Neural crest cell (in vitro differentiated cells): Measurements from ENCODE around the gene SH3GL2. TPM values are rescaled to one million over a fixed set of nuclear protein-coding genes. Genes with fewer than 3 reads are reported as not detected.

Experiments used
- DNase-seq: peaks from one replicate; pipeline ENCODE4 v3.0.0; 2021; ENCODE audit warnings: low read depth, mixed read lengths, low spot score
- H3K27ac Mint-ChIP-seq: one replicate; pipeline ENCODE4 v1.8.0; 2021; ENCODE audit warnings: mild to moderate bottlenecking, mixed read lengths; ENCODE audit not compliant: unreplicated experiment
- H3K27me3 Mint-ChIP-seq: 2 replicates; pipeline ENCODE4 v1.8.0; 2021; ENCODE audit warnings: low read depth, mild to moderate bottlenecking, mixed read lengths
- H3K36me3 Mint-ChIP-seq: 2 replicates; pipeline ENCODE4 v1.8.0; 2021; ENCODE audit warnings: low read depth, mild to moderate bottlenecking, mixed read lengths
- H3K4me1 Mint-ChIP-seq: 2 replicates; pipeline ENCODE4 v1.8.0; 2021; ENCODE audit warnings: mixed read lengths
- H3K4me3 Mint-ChIP-seq: one replicate; pipeline ENCODE4 v1.8.0; 2021; ENCODE audit warnings: mild to moderate bottlenecking, mixed read lengths
- H3K9me3 Mint-ChIP-seq: 2 replicates; pipeline ENCODE4 v1.8.0; 2021; ENCODE audit warnings: mixed read lengths
- CTCF ChIP-seq: fragments of 200-600 bp; sonication (generic); conservative IDR thresholded peaks from 2 replicates; pipeline ENCODE4 v1.5.0; 2021; ENCODE audit warnings: antibody characterized with exemption, mild to moderate bottlenecking
- total RNA-seq: library from RNA; stranded (reverse); gene quantifications from 2 replicates; pipeline ENCODE4 v1.2.1, GENCODE V29; 2021

The SH3GL2 gene
- total RNA-seq, 1 donor from 2014 or later: 0.89 TPM

DNA sequence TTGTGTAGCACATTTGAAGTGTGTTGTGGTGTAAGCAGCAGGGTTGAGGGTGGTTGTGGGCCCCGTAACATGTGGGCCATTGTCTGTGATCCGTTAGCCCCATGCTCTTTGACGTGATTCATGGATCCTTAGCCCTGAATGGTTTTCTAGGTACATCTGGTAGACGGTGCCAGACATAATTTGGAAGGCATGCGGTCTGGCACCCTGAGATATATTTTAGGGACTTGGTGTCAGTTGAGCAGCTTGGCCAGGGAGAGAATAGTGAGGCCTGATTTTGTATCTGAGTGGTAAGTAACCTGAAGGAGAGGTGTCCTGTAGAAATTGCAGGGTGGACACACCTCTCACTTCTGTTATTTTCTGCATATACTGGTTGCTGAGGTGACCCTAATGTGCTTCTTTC lies 10.9 kb downstream of the SH3GL2 start:
- H3K4me3 Mint-ChIP-seq: no peak overlapping the region
- H3K4me1 Mint-ChIP-seq: no peaks in the 10 kb centered on the region
- peaks cover 11% of the 10 kb centered on the region for H3K27me3 Mint-ChIP-seq
- no peaks in the 10 kb centered on the region for H3K36me3 Mint-ChIP-seq
- TF ChIP-seq CTCF: no peak
- DNase-seq: no peak
- no peaks in the 10 kb centered on the region for H3K9me3 Mint-ChIP-seq
- H3K27ac Mint-ChIP-seq: no peak overlapping the region

DNA sequence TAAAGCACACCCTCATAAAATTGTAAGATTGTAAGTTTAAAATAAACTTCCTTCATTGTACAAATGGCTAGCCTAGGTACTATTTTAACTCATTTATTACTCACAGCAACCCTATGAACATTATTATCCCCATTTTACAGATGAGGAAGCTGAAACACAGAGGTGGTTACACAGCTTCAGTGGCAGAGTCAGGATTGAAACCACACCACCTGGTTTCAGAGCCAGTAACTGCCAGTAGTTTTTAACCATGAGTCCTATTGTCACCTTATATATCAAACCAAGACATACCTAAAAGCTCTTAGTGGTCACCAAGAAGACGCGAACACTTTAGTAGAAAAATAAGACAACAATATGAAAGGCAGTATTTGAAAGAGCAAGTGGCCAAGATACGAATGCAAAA lies 16.1 kb downstream of the SH3GL2 start:
- H3K4me1 Mint-ChIP-seq: no peaks in the 10 kb centered on the region
- H3K4me3 Mint-ChIP-seq: no peak overlapping the region
- H3K27me3 Mint-ChIP-seq: no peaks in the 10 kb centered on the region
- DNase-seq: no peak
- no peak for TF ChIP-seq CTCF
- no peaks in the 10 kb centered on the region for H3K9me3 Mint-ChIP-seq
- no peak overlapping the region for H3K27ac Mint-ChIP-seq
- no peaks in the 10 kb centered on the region for H3K36me3 Mint-ChIP-seq

GRCh38 chr9:17597977-17598376 lies 19.1 kb downstream of the SH3GL2 start:
- H3K4me3 Mint-ChIP-seq: no peak overlapping the region

GRCh38 chr9:17600962-17601593 lies 22.2 kb downstream of the SH3GL2 start:
- DNase-seq: no peak
- no peak for TF ChIP-seq CTCF
- Mint-ChIP-seq H3K9me3 (no peaks in the 10 kb centered on the region), H3K27me3 (peaks cover 7% of the 10 kb centered on the region), H3K4me1 (no peaks in the 10 kb centered on the region), H3K36me3 (no peaks in the 10 kb centered on the region), H3K4me3 (no peak overlapping the region), H3K27ac (no peak overlapping the region)

More at GRCh38 chr9:17597977-17598376, 19.1 kb downstream of the SH3GL2 start:
- Mint-ChIP-seq H3K4me1 (no peaks in the 10 kb centered on the region), H3K9me3 (no peaks in the 10 kb centered on the region), H3K27ac (no peak overlapping the region), H3K36me3 (no peaks in the 10 kb centered on the region), H3K27me3 (peaks cover 7% of the 10 kb centered on the region)
- no peak for TF ChIP-seq CTCF
- DNase-seq: no peak

DNA sequence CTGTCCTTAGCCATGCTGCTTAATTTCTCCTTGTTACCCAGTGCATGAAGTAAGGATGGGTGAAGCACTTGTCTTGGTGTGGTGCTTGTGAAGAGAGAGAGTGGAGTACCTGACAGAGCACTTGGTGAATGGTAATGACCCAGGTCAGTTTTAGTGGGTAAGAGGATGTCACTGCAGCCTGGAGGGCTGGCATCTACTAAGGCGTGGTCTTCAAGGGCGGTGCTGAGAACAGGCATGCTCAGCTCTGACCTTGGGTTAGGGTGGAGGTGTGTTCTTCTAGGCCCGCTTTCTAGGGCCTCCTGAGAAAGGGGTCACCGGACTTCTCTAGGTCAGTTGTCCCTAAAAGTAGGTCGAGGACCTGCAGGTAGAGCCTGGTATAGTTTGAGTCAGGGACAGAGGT lies 25.7 kb downstream of the SH3GL2 start:
- Mint-ChIP-seq H3K36me3 (no peaks in the 10 kb centered on the region), H3K4me3 (no peak overlapping the region), H3K4me1 (no peaks in the 10 kb centered on the region), H3K27me3 (peaks cover 10% of the 10 kb centered on the region), H3K9me3 (no peaks in the 10 kb centered on the region), H3K27ac (no peak overlapping the region)
- no peak for DNase-seq
- TF ChIP-seq CTCF: no peak
